Activated B cell treated with CpG ODN at 0.5 μM for 24 hours (primary cell): Measurements from ENCODE around the gene MFSD1. TPM values are rescaled to one million over a fixed set of nuclear protein-coding genes. Genes with fewer than 3 reads are reported as not detected.

ENCODE experiments used
- ATAC-seq: fragments of 200-7000 bp; cut with Tn5 transposase; one replicate; pipeline ENCODE4 v1.10.0; 2021; ENCODE audit warnings: low read depth, mild to moderate bottlenecking, moderate library complexity
- CTCF ChIA-PET: fragments of 350-600 bp; sonication (Branson Sonifier 250); formaldehyde crosslinking; loops from one replicate; lab custom pipeline; 2021; ENCODE audit warnings: antibody characterized with exemption; lab: Charles Lee
- POLR2A ChIA-PET: fragments of 350-600 bp; sonication (Branson Sonifier 250); formaldehyde crosslinking; loops from one replicate; lab custom pipeline; 2021; ENCODE audit warnings: antibody characterized with exemption; lab: Charles Lee
- DNase-seq: peaks from one replicate; pipeline ENCODE4 v3.0.0; 2022
- H3K27ac Mint-ChIP-seq: one replicate; pipeline ENCODE4 v1.8.0; 2020; ENCODE audit warnings: mixed read lengths
- H3K27me3 Mint-ChIP-seq: one replicate; pipeline ENCODE4 v1.8.0; 2021; ENCODE audit warnings: mixed read lengths
- H3K36me3 Mint-ChIP-seq: one replicate; pipeline ENCODE4 v1.8.0; 2021; ENCODE audit warnings: low read depth, mixed read lengths
- H3K4me1 Mint-ChIP-seq: one replicate; pipeline ENCODE4 v1.8.0; 2021; ENCODE audit warnings: mixed read lengths
- H3K4me3 Mint-ChIP-seq: one replicate; pipeline ENCODE4 v1.8.0; 2020; ENCODE audit warnings: mild to moderate bottlenecking, mixed read lengths
- H3K9me3 Mint-ChIP-seq: one replicate; pipeline ENCODE4 v1.8.0; 2020; ENCODE audit warnings: mixed read lengths
- CTCF ChIP-seq: fragments of 200-600 bp; IDR thresholded peaks from one replicate; pipeline ENCODE4 v1.8.0; 2022; ENCODE audit warnings: antibody characterized with exemption, mild to moderate bottlenecking
- intact Hi-C: fragments of 100-400 bp; cut with micrococcal nuclease; formaldehyde crosslinking; loops from one replicate; pipeline ENCODE4 v1.15.1; 2024
- total RNA-seq: library from RNA; stranded (reverse); gene quantifications from 2 replicates; pipeline ENCODE4 v1.2.3, GENCODE V29; 2022

The MFSD1 gene
- total RNA-seq, 1 donor from 2014 or later = 41.6 TPM

- H3K36me3 Mint-ChIP-seq = peaks cover 69% of the 10 kb centered on the region
- no peaks in the 10 kb centered on the region for H3K4me1 Mint-ChIP-seq
- DNase-seq (no peak), ATAC-seq (no peak)
- no peaks in the 10 kb centered on the region for H3K27me3 Mint-ChIP-seq
- intact Hi-C loops = no loop called here
- H3K27ac Mint-ChIP-seq = no peak overlapping the region
- TF ChIP-seq CTCF = no peak
- H3K9me3 Mint-ChIP-seq = no peaks in the 10 kb centered on the region
- H3K4me3 Mint-ChIP-seq = no peak overlapping the region
- POLR2A ChIA-PET = no interaction called here
- CTCF ChIA-PET = no interaction called here
Observed at GRCh38 chr3:158823426-158823825, 21.6 kb downstream of the MFSD1 start.

- ChIA-PET POLR2A (no interaction called here), CTCF (no interaction called here)
- no peaks in the 10 kb centered on the region for H3K27me3 Mint-ChIP-seq
- H3K4me3 Mint-ChIP-seq = no peak overlapping the region
- no peak for DNase-seq
- TF ChIP-seq CTCF = no peak
- intact Hi-C loops = no loop called here
- no peaks in the 10 kb centered on the region for H3K9me3 Mint-ChIP-seq
- no peak for ATAC-seq
- H3K4me1 Mint-ChIP-seq = no peaks in the 10 kb centered on the region
- H3K27ac Mint-ChIP-seq = no peak overlapping the region
- peaks cover 63% of the 10 kb centered on the region for H3K36me3 Mint-ChIP-seq
Observed at GRCh38 chr3:158827773-158828172, 25.9 kb downstream of the MFSD1 start.

GRCh38 chr3:158830391-158830790, 28.5 kb downstream of the MFSD1 start:
- ChIA-PET CTCF (no interaction called here), POLR2A (no interaction called here)
- TF ChIP-seq CTCF = no peak
- Mint-ChIP-seq H3K4me1 (no peaks in the 10 kb centered on the region), H3K36me3 (peaks cover 47% of the 10 kb centered on the region), H3K4me3 (no peak overlapping the region), H3K27me3 (no peaks in the 10 kb centered on the region), H3K9me3 (no peaks in the 10 kb centered on the region), H3K27ac (no peak overlapping the region)
- DNase-seq (no peak), ATAC-seq (no peak)
- intact Hi-C loops = loop anchor here (5.0 kb wide), 1 partner anchor 1727 kb away; no protein-coding TSS in a partner anchor

GRCh38 chr3:158831861-158832260, 30.0 kb downstream of the MFSD1 start:
- ATAC-seq = no peak
- CTCF ChIA-PET = interaction anchor here (0.9 kb wide), 1 partner anchor 14 kb away, joined by 3 read pairs; no protein-coding TSS in a partner anchor
- intact Hi-C loops = loop anchor here (5.0 kb wide), 1 partner anchor 1725 kb away; no protein-coding TSS in a partner anchor

GRCh38 chr3:158835631-158836030, 33.8 kb downstream of the MFSD1 start:
- POLR2A ChIA-PET = no interaction called here

More at GRCh38 chr3:158831861-158832260, 30.0 kb downstream of the MFSD1 start:
- H3K4me1 Mint-ChIP-seq = no peaks in the 10 kb centered on the region
- TF ChIP-seq CTCF = no peak
- POLR2A ChIA-PET = no interaction called here
- H3K36me3 Mint-ChIP-seq = peaks cover 42% of the 10 kb centered on the region
- H3K27me3 Mint-ChIP-seq = no peaks in the 10 kb centered on the region
- H3K9me3 Mint-ChIP-seq = no peaks in the 10 kb centered on the region
- H3K4me3 Mint-ChIP-seq = no peak overlapping the region
- DNase-seq = no peak
- no peak overlapping the region for H3K27ac Mint-ChIP-seq

More at GRCh38 chr3:158835631-158836030, 33.8 kb downstream of the MFSD1 start:
- Mint-ChIP-seq H3K4me1 (no peaks in the 10 kb centered on the region), H3K4me3 (no peak overlapping the region), H3K36me3 (peaks cover 15% of the 10 kb centered on the region), H3K27ac (no peak overlapping the region), H3K9me3 (no peaks in the 10 kb centered on the region), H3K27me3 (no peaks in the 10 kb centered on the region)
- CTCF ChIA-PET = interaction anchor here (1.6 kb wide), 1 partner anchor 10 kb away, joined by 4 read pairs; no protein-coding TSS in a partner anchor
- DNase-seq = no peak
- no peak for ATAC-seq
- intact Hi-C loops = no loop called here
- no peak for TF ChIP-seq CTCF
